Endothelial cell (in vitro differentiated cells): ENCODE data around the gene TCAIM. TPM values are rescaled to one million over a fixed set of nuclear protein-coding genes. Genes with fewer than 3 reads are reported as not detected.

Experiments
- DNase-seq: peaks from one replicate; pipeline ENCODE4 v3.0.0; 2021; ENCODE audit warnings: low spot score
- H3K27ac Mint-ChIP-seq: one replicate; pipeline ENCODE4 v1.8.0; 2021; ENCODE audit warnings: mixed read lengths, inconsistent platforms; ENCODE audit not compliant: unreplicated experiment
- H3K27me3 Mint-ChIP-seq: one replicate; pipeline ENCODE4 v1.8.0; 2021; ENCODE audit warnings: mild to moderate bottlenecking, moderate library complexity, mixed read lengths, inconsistent platforms; ENCODE audit not compliant: unreplicated experiment
- H3K36me3 Mint-ChIP-seq: one replicate; pipeline ENCODE4 v1.8.0; 2021; ENCODE audit warnings: mild to moderate bottlenecking, low read depth, mixed read lengths, inconsistent platforms; ENCODE audit not compliant: unreplicated experiment
- H3K4me1 Mint-ChIP-seq: one replicate; pipeline ENCODE4 v1.8.0; 2021; ENCODE audit warnings: mild to moderate bottlenecking, mixed read lengths, inconsistent platforms; ENCODE audit not compliant: unreplicated experiment
- H3K4me3 Mint-ChIP-seq: one replicate; pipeline ENCODE4 v1.8.0; 2021; ENCODE audit warnings: mild to moderate bottlenecking, mixed read lengths, inconsistent platforms; ENCODE audit not compliant: unreplicated experiment
- H3K9me3 Mint-ChIP-seq: one replicate; pipeline ENCODE4 v1.8.0; 2021; ENCODE audit warnings: mixed read lengths, inconsistent platforms; ENCODE audit not compliant: unreplicated experiment
- total RNA-seq: library from RNA; stranded (reverse); fragmentation: NEBNext Ultra II Directional; extraction: Animal tissue kit (Norgen Biotek cat#: 25700); gene quantifications from one replicate; pipeline ENCODE4 v1.2.1, GENCODE V29; 2021; ENCODE audit not compliant: unreplicated experiment
- TF ChIP-seq, protein P1 (sequence below): fragments of 200-600 bp; sonication (generic); IDR thresholded peaks from one replicate; pipeline ENCODE4 v1.5.0; 2021; ENCODE audit warnings: antibody characterized with exemption; ENCODE audit not compliant: unreplicated experiment

TCAIM gene
- total RNA-seq, 1 donor from 2014 or later, result 20.5 TPM

GRCh38 chr3:44330444-44330843, 8.1 kb upstream of the TCAIM start:
- no peak overlapping the region for H3K4me3 Mint-ChIP-seq
- H3K27me3 Mint-ChIP-seq, result no peaks in the 10 kb centered on the region
- no peaks in the 10 kb centered on the region for H3K36me3 Mint-ChIP-seq
- TF ChIP-seq, protein P1, sequence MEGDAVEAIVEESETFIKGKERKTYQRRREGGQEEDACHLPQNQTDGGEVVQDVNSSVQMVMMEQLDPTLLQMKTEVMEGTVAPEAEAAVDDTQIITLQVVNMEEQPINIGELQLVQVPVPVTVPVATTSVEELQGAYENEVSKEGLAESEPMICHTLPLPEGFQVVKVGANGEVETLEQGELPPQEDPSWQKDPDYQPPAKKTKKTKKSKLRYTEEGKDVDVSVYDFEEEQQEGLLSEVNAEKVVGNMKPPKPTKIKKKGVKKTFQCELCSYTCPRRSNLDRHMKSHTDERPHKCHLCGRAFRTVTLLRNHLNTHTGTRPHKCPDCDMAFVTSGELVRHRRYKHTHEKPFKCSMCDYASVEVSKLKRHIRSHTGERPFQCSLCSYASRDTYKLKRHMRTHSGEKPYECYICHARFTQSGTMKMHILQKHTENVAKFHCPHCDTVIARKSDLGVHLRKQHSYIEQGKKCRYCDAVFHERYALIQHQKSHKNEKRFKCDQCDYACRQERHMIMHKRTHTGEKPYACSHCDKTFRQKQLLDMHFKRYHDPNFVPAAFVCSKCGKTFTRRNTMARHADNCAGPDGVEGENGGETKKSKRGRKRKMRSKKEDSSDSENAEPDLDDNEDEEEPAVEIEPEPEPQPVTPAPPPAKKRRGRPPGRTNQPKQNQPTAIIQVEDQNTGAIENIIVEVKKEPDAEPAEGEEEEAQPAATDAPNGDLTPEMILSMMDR, result no peak
- H3K9me3 Mint-ChIP-seq, result no peaks in the 10 kb centered on the region
- H3K4me1 Mint-ChIP-seq, result peaks cover 5% of the 10 kb centered on the region
- no peak overlapping the region for H3K27ac Mint-ChIP-seq
- no peak for DNase-seq

DNA sequence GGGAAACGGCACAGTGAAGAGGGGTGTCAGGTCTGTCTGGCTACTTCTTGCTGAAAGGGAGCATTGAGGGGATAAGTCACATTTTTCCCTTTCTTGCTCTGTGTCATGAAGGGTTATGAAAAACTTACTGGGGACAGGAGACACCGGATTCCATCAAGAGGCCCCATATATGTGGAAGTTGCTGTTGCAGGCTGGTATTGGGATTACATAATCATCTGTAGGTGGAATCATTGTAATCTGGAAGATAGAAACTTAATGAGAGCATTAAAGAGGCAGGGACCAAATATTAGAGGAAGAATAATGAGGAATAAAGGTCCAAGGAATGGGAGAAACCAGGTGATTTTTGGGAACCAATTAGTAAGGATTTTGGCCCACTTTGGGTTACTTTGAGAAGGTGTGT, 4.2 kb upstream of the TCAIM start:
- TF ChIP-seq, protein P1, result no peak
- Mint-ChIP-seq H3K36me3 (no peaks in the 10 kb centered on the region), H3K9me3 (no peaks in the 10 kb centered on the region), H3K4me3 (no peak overlapping the region), H3K4me1 (peaks cover 6% of the 10 kb centered on the region), H3K27ac (no peak overlapping the region), H3K27me3 (peaks cover 1% of the 10 kb centered on the region)
- DNase-seq, result no peak

DNA sequence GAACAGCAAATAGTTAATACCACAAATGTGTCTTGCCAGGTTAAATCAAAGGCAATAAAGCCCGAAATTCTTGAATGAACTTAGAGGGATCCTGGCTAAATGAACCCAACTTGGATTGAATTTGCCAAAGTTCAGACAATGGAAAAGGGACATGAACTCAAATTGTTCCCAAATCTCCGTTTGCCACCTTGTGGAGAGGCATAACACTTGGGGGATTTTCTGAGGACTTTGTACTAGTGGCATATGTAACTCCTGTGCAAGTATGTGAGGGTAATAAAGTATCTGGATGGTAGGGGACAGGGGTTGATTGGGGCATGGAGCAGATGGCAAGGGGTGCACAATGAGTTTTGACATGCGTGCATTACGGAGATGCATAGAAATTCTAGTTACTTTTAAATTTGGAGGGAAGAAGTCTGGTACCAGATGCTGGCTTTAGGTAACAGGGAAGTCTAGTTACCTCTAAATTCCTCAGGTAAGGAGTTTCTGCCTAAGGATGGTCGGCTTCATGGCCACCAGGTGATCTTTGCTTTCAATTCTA, 1.2 kb upstream of the TCAIM start:
- H3K27me3 Mint-ChIP-seq, result peaks cover 1% of the 10 kb centered on the region

GRCh38 chr3:44338828-44339127, 212 bp downstream of the TCAIM start:
- peaks cover 19% of the 10 kb centered on the region for H3K4me1 Mint-ChIP-seq
- peaks cover 1% of the 10 kb centered on the region for H3K27me3 Mint-ChIP-seq
- TF ChIP-seq, protein P1, result no peak
- H3K4me3 Mint-ChIP-seq, result peak overlapping the region; percentile 98
- no peaks in the 10 kb centered on the region for H3K36me3 Mint-ChIP-seq
- DNase-seq, result no peak
- H3K27ac Mint-ChIP-seq, result peak overlapping the region; percentile 99
- H3K9me3 Mint-ChIP-seq, result no peaks in the 10 kb centered on the region

More for the DNA sequence above, 1.2 kb upstream of the TCAIM start:
- no peak for DNase-seq
- peaks cover 19% of the 10 kb centered on the region for H3K4me1 Mint-ChIP-seq
- H3K36me3 Mint-ChIP-seq, result no peaks in the 10 kb centered on the region
- no peaks in the 10 kb centered on the region for H3K9me3 Mint-ChIP-seq
- TF ChIP-seq, protein P1, result peak; percentile 23
- H3K4me3 Mint-ChIP-seq, result peak overlapping the region; percentile 91
- H3K27ac Mint-ChIP-seq, result peak overlapping the region; percentile 85

DNA sequence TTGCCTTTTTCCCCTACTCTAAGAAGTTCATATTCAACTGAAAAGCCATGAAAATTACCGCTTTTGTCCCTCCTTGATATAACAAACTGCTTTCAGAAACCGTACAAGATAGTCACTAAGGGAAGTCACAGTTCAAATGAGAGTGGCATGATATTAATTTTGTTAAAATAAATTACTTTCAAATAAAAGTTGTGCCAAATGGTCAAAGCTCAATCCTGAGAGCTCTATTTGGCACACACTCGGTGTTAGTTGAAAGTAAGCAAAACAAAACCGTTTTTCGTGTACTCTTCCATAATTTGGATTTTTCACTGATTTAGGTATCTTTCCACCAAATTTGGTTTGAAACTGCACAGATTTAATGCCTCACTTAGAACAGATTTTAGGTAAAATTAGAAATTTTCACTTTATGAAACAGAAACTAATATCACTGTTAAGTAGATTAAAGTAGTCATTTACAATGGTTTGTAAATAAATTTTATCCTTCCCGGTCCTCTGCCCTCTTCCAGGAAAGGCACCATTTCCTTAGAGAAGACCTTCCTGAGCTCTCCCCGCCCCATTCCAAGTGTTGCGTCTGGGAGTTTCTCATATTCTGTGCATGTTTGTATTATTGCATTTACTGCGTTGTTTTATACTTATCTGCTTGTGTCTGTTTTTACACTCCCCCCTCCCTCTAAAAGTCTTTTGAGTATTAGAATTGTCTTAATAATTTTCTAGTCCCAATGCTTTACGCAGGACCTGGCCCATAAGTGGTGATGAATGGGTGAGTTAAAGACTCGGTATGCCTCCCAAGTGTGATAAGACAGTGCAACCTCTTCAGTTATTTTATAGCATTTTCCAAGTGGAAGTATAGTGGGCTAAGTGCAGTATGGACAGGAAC, 853 bp downstream of the TCAIM start:
- H3K9me3 Mint-ChIP-seq, result no peaks in the 10 kb centered on the region
- TF ChIP-seq, protein P1, result no peak
- peaks cover 19% of the 10 kb centered on the region for H3K4me1 Mint-ChIP-seq
- DNase-seq, result no peak
- peaks cover 1% of the 10 kb centered on the region for H3K27me3 Mint-ChIP-seq
- peak overlapping the region; percentile 99 for H3K27ac Mint-ChIP-seq
- H3K4me3 Mint-ChIP-seq, result peak overlapping the region; percentile 98
- H3K36me3 Mint-ChIP-seq, result no peaks in the 10 kb centered on the region
